Measurements from ENCODE around the gene ZFP62. TPM values are rescaled to one million over a fixed set of nuclear protein-coding genes. Genes with fewer than 3 reads are reported as not detected.

Gene ZFP62
- total RNA-seq, 4 donors from 2014 or later = 19.1 to 34.9 (median 21.4) TPM

DNA sequence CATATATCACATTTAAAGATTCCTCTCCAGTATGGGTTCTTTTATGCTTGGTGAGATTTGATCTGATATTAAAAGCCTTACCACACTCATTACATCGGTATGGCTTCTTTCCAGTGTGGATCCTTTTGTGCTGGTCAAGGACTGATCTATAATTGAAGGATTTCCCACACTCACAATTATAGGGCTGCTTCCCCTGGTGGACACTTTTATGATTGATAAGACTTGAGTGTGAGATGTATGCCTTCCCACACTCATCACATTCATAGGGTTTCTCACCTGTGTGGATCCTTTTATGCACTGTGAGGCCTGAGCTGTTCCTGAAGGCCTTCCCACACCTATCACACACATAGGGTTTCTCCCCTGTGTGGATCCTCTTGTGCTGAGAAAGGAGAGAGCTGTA is 12.2 kb downstream of the ZFP62 start:
- ATAC-seq = no peak
- Histone ChIP-seq H3K36me3 (peaks cover 13 to 65% of the 10 kb centered on the region in 2 donors), H3K9me3 (peaks cover 0 to 10% (median 0%) of the 10 kb centered on the region in 3 donors), H3K4me1 (no peaks in the 10 kb centered on the region), H3K27me3 (no peaks in the 10 kb centered on the region), H3K4me3 (no peak overlapping the region), H3K27ac (no peak overlapping the region)
- TF ChIP-seq POLR2AphosphoS5 (IDR thresholded peaks at IDR 0.05) (no peak), EP300 (IDR thresholded peaks at IDR 0.05) (no peak), POLR2A (IDR thresholded peaks at IDR 0.05) (no peak)
- TF ChIP-seq, protein P1, sequence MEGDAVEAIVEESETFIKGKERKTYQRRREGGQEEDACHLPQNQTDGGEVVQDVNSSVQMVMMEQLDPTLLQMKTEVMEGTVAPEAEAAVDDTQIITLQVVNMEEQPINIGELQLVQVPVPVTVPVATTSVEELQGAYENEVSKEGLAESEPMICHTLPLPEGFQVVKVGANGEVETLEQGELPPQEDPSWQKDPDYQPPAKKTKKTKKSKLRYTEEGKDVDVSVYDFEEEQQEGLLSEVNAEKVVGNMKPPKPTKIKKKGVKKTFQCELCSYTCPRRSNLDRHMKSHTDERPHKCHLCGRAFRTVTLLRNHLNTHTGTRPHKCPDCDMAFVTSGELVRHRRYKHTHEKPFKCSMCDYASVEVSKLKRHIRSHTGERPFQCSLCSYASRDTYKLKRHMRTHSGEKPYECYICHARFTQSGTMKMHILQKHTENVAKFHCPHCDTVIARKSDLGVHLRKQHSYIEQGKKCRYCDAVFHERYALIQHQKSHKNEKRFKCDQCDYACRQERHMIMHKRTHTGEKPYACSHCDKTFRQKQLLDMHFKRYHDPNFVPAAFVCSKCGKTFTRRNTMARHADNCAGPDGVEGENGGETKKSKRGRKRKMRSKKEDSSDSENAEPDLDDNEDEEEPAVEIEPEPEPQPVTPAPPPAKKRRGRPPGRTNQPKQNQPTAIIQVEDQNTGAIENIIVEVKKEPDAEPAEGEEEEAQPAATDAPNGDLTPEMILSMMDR (IDR thresholded peaks at IDR 0.05) = no peak
- 100% methylated on average over 1 of the region's 1 CpG for WGBS, 2 donors (ENCODE audit: low coverage in 1 of 2)

DNA sequence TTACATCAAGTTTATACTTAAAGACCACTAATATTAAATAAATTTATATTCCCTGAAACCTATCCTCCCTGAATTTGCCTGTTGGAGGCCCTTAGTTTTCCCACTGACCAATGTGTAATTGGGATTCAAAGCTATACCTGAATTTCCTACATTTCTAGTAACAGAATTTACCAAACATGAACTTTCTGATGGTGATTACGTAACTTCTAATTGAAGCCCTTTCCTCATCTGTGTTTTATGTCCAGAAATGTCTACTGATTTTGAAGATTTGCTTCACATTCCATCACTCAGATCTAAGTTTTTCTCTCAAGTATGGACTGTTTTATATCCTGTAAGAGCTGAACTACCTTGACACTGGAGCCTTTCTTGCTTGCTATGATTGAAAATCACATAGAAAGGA is 12.8 kb downstream of the ZFP62 start:
- Histone ChIP-seq H3K27me3 (no peaks in the 10 kb centered on the region), H3K36me3 (peaks cover 13 to 65% of the 10 kb centered on the region in 2 donors), H3K4me1 (no peaks in the 10 kb centered on the region), H3K4me3 (no peak overlapping the region), H3K9me3 (peaks cover 0 to 10% (median 0%) of the 10 kb centered on the region in 3 donors), H3K27ac (no peak overlapping the region)
- TF ChIP-seq EP300 (IDR thresholded peaks at IDR 0.05) = no peak
- no peak for TF ChIP-seq POLR2A (IDR thresholded peaks at IDR 0.05)
- no peak for TF ChIP-seq POLR2AphosphoS5 (IDR thresholded peaks at IDR 0.05)
- TF ChIP-seq, protein P1 (IDR thresholded peaks at IDR 0.05) = no peak
- WGBS, 2 donors (ENCODE audit: low coverage in 1 of 2) = 100% methylated on average over 1 of the region's 1 CpG
- no peak for ATAC-seq

DNA sequence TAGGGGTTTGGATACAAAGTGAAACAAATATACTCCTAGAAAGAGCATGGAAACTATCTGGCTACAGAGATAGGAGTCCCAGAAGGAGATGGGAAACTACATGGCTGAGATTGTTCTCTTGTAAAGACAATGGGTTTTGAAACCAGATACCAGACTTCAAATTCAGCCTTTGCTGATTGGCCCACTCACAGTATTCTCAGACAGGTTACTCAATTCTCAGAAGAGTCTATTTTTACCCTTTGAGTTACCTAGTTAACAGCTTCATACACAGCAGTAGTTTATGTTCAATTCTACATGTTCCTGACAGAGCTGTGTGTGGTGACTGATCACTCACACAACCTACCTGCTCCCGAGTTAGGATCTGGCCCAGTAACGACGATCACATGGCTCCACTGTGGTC is 14.1 kb downstream of the ZFP62 start:
- Histone ChIP-seq H3K4me3 (no peak overlapping the region), H3K27me3 (no peaks in the 10 kb centered on the region), H3K4me1 (no peaks in the 10 kb centered on the region), H3K36me3 (peaks cover 13 to 65% of the 10 kb centered on the region in 2 donors), H3K27ac (no peak overlapping the region), H3K9me3 (peaks cover 0 to 10% (median 0%) of the 10 kb centered on the region in 3 donors)
- ATAC-seq = no peak
- WGBS, 2 donors (ENCODE audit: low coverage in 1 of 2) = 29 to 52% methylated on average over 3 of the region's 3 CpGs
- TF ChIP-seq POLR2A (IDR thresholded peaks at IDR 0.05) = no peak
- TF ChIP-seq, protein P1 (IDR thresholded peaks at IDR 0.05) = no peak

DNA sequence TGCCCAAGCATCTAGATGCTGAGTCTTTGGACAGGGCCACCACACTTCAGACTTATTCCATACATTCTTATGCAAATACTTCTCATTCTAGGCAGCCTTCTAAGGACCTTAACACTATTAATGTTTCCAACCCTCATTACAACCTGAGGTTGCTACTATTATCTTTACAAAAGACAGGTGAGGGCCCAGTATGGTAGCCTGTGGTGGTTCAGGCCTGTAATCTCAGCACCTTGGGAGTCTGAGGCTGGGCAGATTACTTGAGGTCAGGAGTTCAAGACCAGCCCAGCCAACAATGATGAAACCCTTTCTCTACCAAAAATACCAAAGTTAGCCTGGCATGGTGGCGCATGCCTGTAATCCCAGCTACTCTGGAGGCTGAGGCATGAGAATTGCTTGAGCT is 16.2 kb downstream of the ZFP62 start:
- WGBS, 2 donors (ENCODE audit: low coverage in 1 of 2) = no CpG with 5 or more reads among the region's 1 CpG
- Histone ChIP-seq H3K4me1 (no peaks in the 10 kb centered on the region), H3K9me3 (peaks cover 0 to under 1% (median 0%) of the 10 kb centered on the region in 3 donors), H3K27ac (no peak overlapping the region), H3K4me3 (no peak overlapping the region), H3K36me3 (peaks cover 0 to 44% of the 10 kb centered on the region in 2 donors), H3K27me3 (no peaks in the 10 kb centered on the region)
- no peak for TF ChIP-seq POLR2A (IDR thresholded peaks at IDR 0.05)
- TF ChIP-seq, protein P1 (IDR thresholded peaks at IDR 0.05) = no peak
- no peak for TF ChIP-seq EP300 (IDR thresholded peaks at IDR 0.05)
- ATAC-seq = no peak

DNA sequence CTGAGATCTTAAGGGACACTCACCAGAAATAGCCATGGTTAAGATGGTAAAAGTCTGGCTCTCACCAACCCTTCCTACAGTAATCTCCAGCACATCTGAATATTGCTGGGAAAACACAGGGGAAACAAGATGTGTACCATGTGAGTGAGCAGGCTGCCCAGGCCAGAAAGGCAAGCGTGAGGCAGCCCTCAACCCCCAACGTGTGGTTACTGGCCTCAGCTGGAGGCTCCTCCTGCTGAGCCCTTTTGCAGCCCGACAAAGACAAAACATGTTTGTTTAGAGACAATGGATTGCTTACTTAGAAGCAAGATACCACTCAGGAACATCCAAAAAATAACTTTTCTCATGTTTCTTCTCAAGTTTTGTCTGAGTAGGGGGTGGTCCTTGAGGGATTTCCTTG is 16.6 kb downstream of the ZFP62 start:
- ATAC-seq = no peak
- Histone ChIP-seq H3K36me3 (peaks cover 0 to 40% of the 10 kb centered on the region in 2 donors), H3K9me3 (no peaks in the 10 kb centered on the region), H3K27me3 (no peaks in the 10 kb centered on the region), H3K27ac (no peak overlapping the region), H3K4me3 (no peak overlapping the region), H3K4me1 (no peaks in the 10 kb centered on the region)
- WGBS, 2 donors (ENCODE audit: low coverage in 1 of 2) = 55 to 56% methylated on average over 3 of the region's 3 CpGs
- no peak for TF ChIP-seq POLR2AphosphoS5 (IDR thresholded peaks at IDR 0.05)
- TF ChIP-seq POLR2A (IDR thresholded peaks at IDR 0.05) = no peak
- TF ChIP-seq, protein P1 (IDR thresholded peaks at IDR 0.05) = no peak
- no peak for TF ChIP-seq EP300 (IDR thresholded peaks at IDR 0.05)

Measured in gastroesophageal sphincter (tissue), 4 donors.